Common myeloid progenitor, CD34-positive (primary cell): ENCODE data around the gene CAPN2.
"Not testable (repeated sequence)": the region's sequence is repeated elsewhere in the genome, so short reads cannot be mapped to it uniquely, and the experiment has no call there.

Experiments used
- CTCF ChIA-PET: fragments of 350-600 bp; sonication (Branson Sonifier 250); formaldehyde crosslinking; loops from one replicate; lab custom pipeline; 2021; ENCODE audit warnings: antibody characterized with exemption; lab: Charles Lee
- POLR2A ChIA-PET: fragments of 350-600 bp; sonication (Branson Sonifier 250); formaldehyde crosslinking; loops from one replicate; lab custom pipeline; 2021; ENCODE audit warnings: antibody characterized with exemption; lab: Charles Lee
- DNase-seq, 3 donors: peaks; one replicate each; pipeline versions ENCODE4 v3.0.0 to v3.0.0-alpha.2; 2013
- H3K27ac ChIP-seq, 2 experiments: 1 replicate in 1 of 2; 2 replicates in 1 of 2; pipeline ENCODE4 v1.7.0; 2013; ENCODE audit warnings: inconsistent platforms in 2 of 2, low read length in 2 of 2, mild to moderate bottlenecking in 2 of 2, low read depth in 1 of 2, moderate library complexity in 1 of 2; ENCODE audit not compliant: severe bottlenecking in 2 of 2, insufficient read depth in 1 of 2, poor library complexity in 1 of 2
- H3K27me3 ChIP-seq, 5 experiments: replicated peaks in 2 of 5; 1 replicate in 3 of 5; 2 replicates in 2 of 5; pipeline versions ENCODE4 v1.6.1 to v1.7.0; 2013; ENCODE audit warnings: low read length in 4 of 5, mild to moderate bottlenecking in 2 of 5, moderate library complexity in 2 of 5, inconsistent platforms in 1 of 5; ENCODE audit not compliant: insufficient read depth in 5 of 5, control insufficient read depth in 4 of 5
- H3K36me3 ChIP-seq, 4 experiments: 1 replicate in 2 of 4; 2 replicates in 2 of 4; pipeline versions ENCODE4 v1.6.1 to v1.7.0; 2013; ENCODE audit warnings: low read length in 3 of 4, control low read depth in 1 of 4, mild to moderate bottlenecking in 1 of 4; ENCODE audit not compliant: control insufficient read depth in 4 of 4, insufficient read depth in 4 of 4
- H3K4me1 ChIP-seq, 4 experiments: 1 replicate in 3 of 4; 2 replicates in 1 of 4; pipeline versions ENCODE4 v1.6.1 to v1.7.1; 2013; ENCODE audit warnings: low read length in 3 of 4, mild to moderate bottlenecking in 3 of 4, control low read depth in 1 of 4, inconsistent platforms in 1 of 4, moderate library complexity in 1 of 4; ENCODE audit not compliant: control insufficient read depth in 4 of 4, insufficient read depth in 4 of 4; ENCODE audit errors: control extremely low read depth in 1 of 4
- H3K4me3 ChIP-seq, 7 experiments: 1 replicate in 4 of 7; 2 replicates in 3 of 7; pipeline versions ENCODE4 v1.5.1 to v1.7.0; 2013; ENCODE audit warnings: mild to moderate bottlenecking in 7 of 7, low read length in 6 of 7, moderate library complexity in 6 of 7, inconsistent platforms in 2 of 7, low read depth in 2 of 7, control low read depth in 1 of 7; ENCODE audit not compliant: insufficient read depth in 4 of 7, control insufficient read depth in 1 of 7; ENCODE audit errors: extremely low read depth in 1 of 7
- H3K9me3 ChIP-seq, 5 experiments: 1 replicate in 4 of 5; 2 replicates in 1 of 5; pipeline versions ENCODE4 v1.6.1 to v1.7.1; 2013; ENCODE audit warnings: low read length in 4 of 5, mild to moderate bottlenecking in 2 of 5, inconsistent platforms in 1 of 5, low read depth in 1 of 5, moderate library complexity in 1 of 5; ENCODE audit not compliant: control insufficient read depth in 4 of 5, insufficient read depth in 2 of 5; ENCODE audit errors: control extremely low read depth in 1 of 5
- WGBS: methylation state at CpG from one replicate; pipeline ENCODE4 v1.1.5; 2013; ENCODE audit not compliant: insufficient coverage; 5-methylcytosine and 5-hydroxymethylcytosine counted together

Gene CAPN2

DNA sequence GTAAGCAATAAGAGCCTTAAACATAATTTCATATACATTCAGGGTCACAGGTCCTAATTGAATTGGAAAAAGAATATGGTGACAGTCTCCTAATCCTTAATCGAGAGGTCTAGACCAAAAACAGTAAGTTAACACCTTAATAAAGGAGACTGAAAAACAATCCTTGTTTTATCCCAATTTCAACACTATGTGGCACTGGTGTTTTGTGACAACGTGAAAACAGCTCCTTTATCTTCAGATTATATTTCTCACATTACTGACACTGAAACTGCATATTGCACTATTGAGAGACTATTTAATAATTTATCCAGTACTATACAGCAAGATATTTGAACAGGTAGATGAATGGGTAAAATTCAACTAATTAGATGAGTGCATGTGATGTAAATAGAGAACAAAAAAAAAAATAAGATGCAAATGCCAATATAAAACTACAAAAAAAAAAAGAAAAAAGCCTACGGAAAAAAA is 99.3 kb downstream of the CAPN2 start:
- Histone ChIP-seq H3K27ac (no peak overlapping the region), H3K4me3 (no peak overlapping the region), H3K27me3 (no peaks in the 10 kb centered on the region), H3K4me1 (no peaks in the 10 kb centered on the region), H3K9me3 (no peaks in the 10 kb centered on the region), H3K36me3 (peaks cover 18 to 48% (median 32%) of the 10 kb centered on the region in 4 experiments)
- DNase-seq: peak; percentile 45 to 74 (median 73)
- ChIA-PET POLR2A (interaction anchor here (0.6 to 2.3 kb wide), 2 partner anchors 34 to 35 kb away, joined by 3 to 7 read pairs; partner anchors contain the start of gene TP53BP2), CTCF (interaction anchor here (0.6 to 3.4 kb wide), 21 partner anchors 8 to 295 kb away, joined by 3 to 16 read pairs (median 4); partner anchors contain the start of gene TP53BP2)
- WGBS: 100% methylated on average over 1 of the region's 3 CpGs

- H3K27ac ChIP-seq: no peak overlapping the region
- ChIA-PET CTCF (interaction anchor here (0.9 to 3.4 kb wide), 7 partner anchors 8 to 33 kb away, joined by 4 to 16 read pairs (median 5); partner anchors contain the start of gene TP53BP2), POLR2A (no interaction called here)
- DNase-seq: no peak
- H3K4me3 ChIP-seq: no peak overlapping the region
- H3K27me3 ChIP-seq: no peaks in the 10 kb centered on the region
- H3K9me3 ChIP-seq: no peaks in the 10 kb centered on the region
- peaks cover 18 to 41% (median 27%) of the 10 kb centered on the region in 4 experiments for H3K36me3 ChIP-seq
- H3K4me1 ChIP-seq: no peaks in the 10 kb centered on the region
Measured at GRCh38 chr1:223813645-223814044, 101.3 kb downstream of the CAPN2 start.

DNA sequence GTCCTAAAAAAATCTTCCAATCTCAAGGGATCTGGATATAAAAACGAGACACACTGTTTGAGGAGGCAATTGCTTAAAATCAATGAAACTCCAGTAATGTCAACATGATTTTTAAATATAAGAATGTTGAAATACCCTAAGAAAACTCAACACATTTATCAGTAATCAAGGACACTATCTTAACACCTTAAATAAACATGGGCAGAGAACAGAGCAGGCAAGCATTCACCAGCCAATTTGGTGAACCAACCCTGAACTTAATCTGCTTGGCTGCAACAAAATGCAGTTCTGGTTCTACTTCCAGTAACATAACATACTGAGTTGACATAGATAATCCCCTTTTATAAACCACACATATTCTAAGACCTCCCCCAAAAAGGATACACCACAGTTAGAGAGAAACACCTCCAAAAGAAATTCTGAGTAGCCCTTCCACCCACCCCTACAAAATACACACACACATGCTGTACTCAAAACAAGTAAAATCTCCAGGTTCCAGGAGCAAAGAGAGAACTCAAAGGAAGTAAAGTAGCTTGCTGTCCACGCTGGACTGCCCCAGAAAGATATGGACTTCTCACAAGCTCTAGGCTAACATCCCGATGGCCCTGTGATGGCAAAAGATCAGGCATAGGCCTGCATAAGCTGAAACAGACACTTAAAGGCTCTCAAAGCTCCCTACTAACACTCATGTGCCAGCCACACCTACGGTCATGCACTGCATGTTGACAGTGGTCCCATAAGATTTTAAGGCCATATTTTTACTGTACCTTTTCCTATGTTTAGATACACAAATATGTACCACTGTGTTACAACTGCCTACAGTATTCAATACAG is 102.9 kb downstream of the CAPN2 start:
- Histone ChIP-seq H3K36me3 (peaks cover 15 to 41% (median 25%) of the 10 kb centered on the region in 4 experiments), H3K4me3 (no peak overlapping the region), H3K27me3 (no peaks in the 10 kb centered on the region), H3K27ac (no peak overlapping the region), H3K9me3 (no peaks in the 10 kb centered on the region), H3K4me1 (no peaks in the 10 kb centered on the region)
- ChIA-PET POLR2A (no interaction called here), CTCF (interaction anchor here (0.8 to 1.4 kb wide), 3 partner anchors 9 to 22 kb away, joined by 3 to 4 read pairs (median 4); no protein-coding TSS in a partner anchor)
- 100% methylated on average over 3 of the region's 4 CpGs for WGBS
- no peak for DNase-seq

DNA sequence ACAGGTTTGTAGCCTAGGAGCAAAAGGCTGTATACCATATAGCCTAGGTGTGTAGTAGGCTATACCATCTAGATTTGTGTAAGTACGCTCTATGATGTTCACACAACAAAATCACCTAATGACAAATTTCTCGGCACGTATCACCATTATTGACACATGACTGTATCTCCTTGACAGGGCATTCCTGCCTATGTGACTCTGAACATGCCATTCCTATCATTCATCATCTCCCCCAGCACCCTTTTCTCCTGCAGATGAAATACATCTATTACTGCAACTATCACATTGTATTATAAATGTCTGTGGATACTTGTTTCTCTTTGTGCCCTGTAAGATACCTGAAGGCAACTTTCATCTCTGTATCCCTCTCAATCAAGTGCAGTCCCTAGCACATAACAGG is 103.5 kb downstream of the CAPN2 start:
- H3K27ac ChIP-seq: no peak overlapping the region
- H3K4me1 ChIP-seq: no peaks in the 10 kb centered on the region
- H3K4me3 ChIP-seq: no peak overlapping the region
- DNase-seq: no peak
- H3K36me3 ChIP-seq: peaks cover 12 to 37% (median 27%) of the 10 kb centered on the region in 4 experiments
- ChIA-PET POLR2A (no interaction called here), CTCF (interaction anchor here (1.1 kb wide), 1 partner anchor 8 kb away, joined by 4 read pairs; no protein-coding TSS in a partner anchor)
- 100% methylated on average over 3 of the region's 3 CpGs for WGBS
- H3K27me3 ChIP-seq: no peaks in the 10 kb centered on the region
- H3K9me3 ChIP-seq: no peaks in the 10 kb centered on the region

GRCh38 chr1:223817265-223817664 is 104.9 kb downstream of the CAPN2 start:
- DNase-seq, CTCF ChIA-PET, H3K9me3 ChIP-seq, H3K27me3 ChIP-seq, H3K4me1 ChIP-seq, POLR2A ChIA-PET, H3K27ac ChIP-seq, H3K4me3 ChIP-seq: not testable (repeated sequence)
- H3K36me3 ChIP-seq: peaks cover 9 to 36% (median 23%) of the 10 kb centered on the region in 4 experiments

DNA sequence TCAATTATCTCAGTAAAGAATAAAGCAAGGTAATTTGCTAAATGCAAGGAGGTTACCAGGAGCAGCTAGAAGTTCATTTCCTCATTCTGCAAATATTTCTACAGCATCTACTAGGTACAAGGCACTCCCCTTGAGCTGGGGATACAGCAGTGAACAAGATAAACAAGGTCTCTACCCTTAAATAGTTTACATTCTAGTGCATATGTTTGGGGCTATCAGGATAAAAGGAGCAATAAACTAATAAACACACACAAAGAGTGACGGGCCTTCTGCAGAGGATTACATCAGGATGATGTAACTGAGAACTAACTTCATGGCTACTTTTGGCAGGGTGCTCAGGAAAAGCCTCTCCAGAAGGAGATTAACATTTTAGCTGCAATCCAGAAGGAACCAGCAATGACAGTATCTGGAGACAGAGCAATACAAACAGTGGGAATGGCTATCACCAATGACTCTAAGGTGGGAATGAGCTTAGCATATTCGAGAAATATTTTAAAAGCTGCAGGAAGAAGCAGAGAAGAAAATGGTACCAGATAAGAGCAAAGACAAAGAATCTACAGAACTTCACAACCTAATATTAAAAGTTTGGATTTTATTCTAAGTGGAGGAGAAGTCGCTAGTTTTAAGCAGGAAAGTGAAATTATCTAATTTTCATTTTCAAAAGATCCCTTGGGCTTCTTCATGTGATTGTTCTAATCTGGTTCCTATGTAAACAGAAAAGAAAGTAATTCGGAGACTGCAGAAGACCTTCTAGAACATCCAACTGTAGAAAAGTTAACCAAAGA is 107.6 kb downstream of the CAPN2 start:
- 100% methylated on average over 2 of the region's 4 CpGs for WGBS
- no peak overlapping the region for H3K27ac ChIP-seq
- CTCF ChIA-PET: interaction anchor here (1.0 to 1.4 kb wide), 6 partner anchors 9 to 232 kb away, joined by 3 to 5 read pairs (median 3); partner anchors contain the start of gene TP53BP2
- peaks cover 0 to 7% (median 0%) of the 10 kb centered on the region in 4 experiments for H3K4me1 ChIP-seq
- H3K27me3 ChIP-seq: no peaks in the 10 kb centered on the region
- H3K9me3 ChIP-seq: no peaks in the 10 kb centered on the region
- H3K4me3 ChIP-seq: no peak overlapping the region
- POLR2A ChIA-PET: interaction anchor here (0.9 kb wide), 1 partner anchor 10 kb away, joined by 3 read pairs; no protein-coding TSS in a partner anchor
- peaks cover 6 to 19% (median 9%) of the 10 kb centered on the region in 4 experiments for H3K36me3 ChIP-seq
- no peak for DNase-seq
